Erythroblast (primary cell): Measurements from ENCODE around the gene RBMS1.

Source experiments
- GATA1 ChIP-seq: IDR thresholded peaks from 2 replicates; pipeline ENCODE4 v1.6.1; 2011; ENCODE audit warnings: low read depth, mild to moderate bottlenecking, control low read depth, low read length, moderate library complexity
- POLR2A ChIP-seq: IDR thresholded peaks from 2 replicates; pipeline ENCODE4 v1.6.1; 2011; ENCODE audit warnings: mild to moderate bottlenecking, low read length

DNA sequence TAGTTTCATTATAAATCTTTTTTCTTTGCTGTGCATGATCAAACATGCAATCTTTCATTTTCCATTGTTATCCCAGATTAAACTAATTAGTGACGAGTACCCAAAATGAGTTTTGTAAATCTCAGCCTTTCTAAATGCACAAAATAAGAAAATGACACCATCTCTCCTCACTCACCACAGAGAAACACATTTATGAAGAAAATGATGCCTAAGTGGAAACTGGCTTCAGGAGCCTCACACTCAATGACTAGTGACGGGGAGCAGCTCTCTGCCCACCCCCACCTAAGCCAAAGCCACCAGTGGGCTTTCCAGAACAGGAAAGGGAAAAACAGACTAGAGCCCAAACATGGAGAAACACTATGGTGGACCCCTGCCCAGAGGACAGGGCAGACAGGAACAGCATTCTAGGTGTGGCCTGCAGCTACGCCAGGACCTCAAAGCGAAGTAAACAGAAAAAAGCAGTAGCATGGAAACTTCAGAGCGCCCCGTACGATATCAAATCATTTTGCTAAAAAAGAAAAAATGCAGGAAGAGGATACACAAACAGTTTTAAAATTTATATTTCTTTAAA, 113.5 kb downstream of the RBMS1 start:
- no peak for TF ChIP-seq POLR2A
- TF ChIP-seq GATA1, result no peak
